Body of pancreas (tissue), 4 donors: ENCODE data around the gene MICU1.

Experiments used
- POLR2A ChIP-seq, 3 donors: fragments of 450-650 bp; IDR thresholded peaks; one replicate each; pipeline ENCODE4 v1.6.1; 2016; ENCODE audit warnings: antibody characterized with exemption in 3 of 3, mild to moderate bottlenecking in 2 of 3
- TF ChIP-seq, protein P1 (sequence below), 7 experiments: fragments of 450-650 bp in 4 of 7; fragments of 200-600 bp in 3 of 7; sonication (generic) in 3 of 7; IDR thresholded peaks; one replicate each; pipeline ENCODE4 v1.5.1; 2016 to 2019; ENCODE audit warnings: antibody characterized with exemption in 7 of 7

DNA sequence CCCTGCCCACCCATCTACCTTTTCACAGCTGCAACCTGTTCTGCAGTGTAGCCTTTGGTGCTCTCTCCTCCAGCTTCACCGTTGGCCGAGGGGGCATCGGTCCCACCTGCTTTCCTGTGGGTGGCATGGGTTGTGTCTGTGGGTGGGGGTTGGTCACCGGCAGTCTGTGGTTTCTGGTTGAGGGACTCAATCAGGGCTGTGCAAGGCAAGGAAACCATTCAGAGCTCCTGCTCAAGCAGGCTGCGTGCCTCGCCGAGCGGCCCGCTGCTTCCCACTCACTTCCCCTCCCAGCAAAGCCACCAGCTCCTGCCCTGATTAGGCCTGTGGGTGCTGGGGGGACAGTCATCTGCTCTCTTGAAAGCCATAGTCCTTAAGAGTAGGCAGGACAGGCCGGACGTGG lies 280.9 kb downstream of the MICU1 start:
- TF ChIP-seq, protein P1, sequence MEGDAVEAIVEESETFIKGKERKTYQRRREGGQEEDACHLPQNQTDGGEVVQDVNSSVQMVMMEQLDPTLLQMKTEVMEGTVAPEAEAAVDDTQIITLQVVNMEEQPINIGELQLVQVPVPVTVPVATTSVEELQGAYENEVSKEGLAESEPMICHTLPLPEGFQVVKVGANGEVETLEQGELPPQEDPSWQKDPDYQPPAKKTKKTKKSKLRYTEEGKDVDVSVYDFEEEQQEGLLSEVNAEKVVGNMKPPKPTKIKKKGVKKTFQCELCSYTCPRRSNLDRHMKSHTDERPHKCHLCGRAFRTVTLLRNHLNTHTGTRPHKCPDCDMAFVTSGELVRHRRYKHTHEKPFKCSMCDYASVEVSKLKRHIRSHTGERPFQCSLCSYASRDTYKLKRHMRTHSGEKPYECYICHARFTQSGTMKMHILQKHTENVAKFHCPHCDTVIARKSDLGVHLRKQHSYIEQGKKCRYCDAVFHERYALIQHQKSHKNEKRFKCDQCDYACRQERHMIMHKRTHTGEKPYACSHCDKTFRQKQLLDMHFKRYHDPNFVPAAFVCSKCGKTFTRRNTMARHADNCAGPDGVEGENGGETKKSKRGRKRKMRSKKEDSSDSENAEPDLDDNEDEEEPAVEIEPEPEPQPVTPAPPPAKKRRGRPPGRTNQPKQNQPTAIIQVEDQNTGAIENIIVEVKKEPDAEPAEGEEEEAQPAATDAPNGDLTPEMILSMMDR (IDR thresholded peaks at IDR 0.05): no peak
- TF ChIP-seq POLR2A (IDR thresholded peaks at IDR 0.05): no peak
